ENCODE results near the gene CREB3L4.

GRCh38 chr1:153987621-153988020 is 19.9 kb downstream of the CREB3L4 start:
- TF ChIP-seq CTCF (IDR thresholded peaks at IDR 0.05; ENCODE audit: extremely low read depth in 1 of 2, insufficient read depth in 1 of 2, low read depth in 1 of 2, low read length in 2 of 2): no peak
- TF ChIP-seq POLR2AphosphoS5 (IDR thresholded peaks at IDR 0.05; ENCODE audit: insufficient read depth, low read depth, low read length): no peak

Data from endothelial cell of umbilical vein (primary cell).